GM21390 (cell line): ENCODE measurements around the gene KRTAP5-5.
"Not testable (repeated sequence)": the region's sequence is repeated elsewhere in the genome, so short reads cannot be mapped to it uniquely, and the experiment has no call there.

ENCODE experiments used
- ATAC-seq: cut with Tn5 transposase; IDR thresholded peaks from one replicate; pipeline ENCODE4 v1.9.1; 2021; ENCODE audit not compliant: unreplicated experiment

The KRTAP5-5 gene

DNA sequence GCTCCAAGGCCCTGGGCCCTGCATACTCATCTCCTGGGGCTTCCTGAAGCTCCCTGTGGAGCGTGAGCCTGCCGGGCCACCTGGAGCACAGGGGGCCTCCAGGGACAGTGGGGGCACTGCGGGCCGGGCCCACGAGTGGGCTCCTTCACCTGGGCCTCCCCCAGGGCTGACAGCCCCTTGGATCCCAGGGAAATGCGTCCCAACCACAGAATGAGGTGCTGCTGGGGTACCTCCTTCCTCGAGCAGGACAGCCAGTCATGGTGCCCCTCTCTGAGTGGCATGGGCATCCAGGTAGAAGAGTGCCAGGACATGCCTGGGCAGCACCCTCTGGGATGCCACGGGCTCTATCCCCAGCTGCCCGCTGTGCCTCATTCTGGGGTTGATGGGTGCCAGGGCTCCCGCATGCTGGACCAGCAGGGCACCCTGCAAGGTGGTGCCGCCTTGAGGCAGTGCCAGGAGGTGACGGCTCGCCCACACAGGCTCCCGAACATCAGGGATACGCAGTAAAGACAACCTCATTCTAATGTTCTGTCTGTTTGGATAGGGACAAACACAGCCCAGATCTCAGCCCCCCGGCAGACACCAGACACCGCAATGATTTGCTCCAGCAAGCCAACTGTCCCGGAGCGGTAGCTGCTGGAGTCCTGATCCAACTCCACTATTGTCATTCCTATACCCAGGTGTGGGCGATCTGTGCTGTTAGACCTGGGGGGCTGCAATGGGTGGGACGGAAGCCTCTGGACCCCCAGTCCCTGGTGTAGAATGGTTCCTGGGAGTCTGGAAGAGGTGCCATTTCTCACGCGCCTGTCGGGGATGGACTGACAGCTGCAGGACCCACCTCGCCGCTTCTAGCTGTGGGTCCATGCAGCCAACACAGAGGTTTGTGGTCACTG lies 25.8 kb downstream of the KRTAP5-5 start:
- no peak for ATAC-seq

DNA sequence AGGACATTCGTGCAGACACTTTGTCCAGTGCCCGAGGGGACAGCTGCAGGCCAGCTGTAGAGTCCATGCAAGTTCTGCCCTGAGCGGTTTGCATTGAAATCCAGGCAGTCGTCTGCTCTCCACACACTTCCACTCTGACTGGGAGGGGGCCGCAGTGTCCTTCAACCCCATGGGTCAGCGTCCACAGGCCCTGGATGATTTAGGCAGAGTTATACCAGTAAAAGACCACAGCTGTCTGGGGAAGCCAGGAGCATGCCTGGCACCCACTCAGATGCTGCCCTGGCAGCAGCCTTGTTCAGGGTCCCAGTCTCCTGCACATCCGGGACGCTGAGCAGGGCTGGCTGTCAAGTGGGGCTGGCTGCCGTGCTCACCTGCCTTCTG lies 26.5 kb downstream of the KRTAP5-5 start:
- no peak for ATAC-seq

DNA sequence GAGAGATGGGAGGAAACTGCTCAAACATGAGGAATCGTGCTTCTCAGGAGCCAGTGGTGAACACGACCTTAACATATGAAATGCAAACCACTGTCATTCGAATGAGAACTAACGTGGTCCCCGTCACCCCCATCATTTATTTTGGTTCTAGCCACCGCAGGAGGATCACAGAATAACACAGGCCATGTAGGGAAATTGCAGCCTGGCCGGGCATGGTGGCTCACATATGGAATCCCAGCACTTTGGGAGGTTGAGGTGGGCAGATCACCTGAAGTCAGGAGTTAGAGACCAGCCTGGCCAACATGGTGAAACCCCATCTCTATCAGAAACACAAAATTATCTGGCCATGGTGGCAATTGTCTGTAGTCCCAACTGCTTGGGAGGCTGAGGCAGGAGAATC lies 27.1 kb downstream of the KRTAP5-5 start:
- no peak for ATAC-seq

DNA sequence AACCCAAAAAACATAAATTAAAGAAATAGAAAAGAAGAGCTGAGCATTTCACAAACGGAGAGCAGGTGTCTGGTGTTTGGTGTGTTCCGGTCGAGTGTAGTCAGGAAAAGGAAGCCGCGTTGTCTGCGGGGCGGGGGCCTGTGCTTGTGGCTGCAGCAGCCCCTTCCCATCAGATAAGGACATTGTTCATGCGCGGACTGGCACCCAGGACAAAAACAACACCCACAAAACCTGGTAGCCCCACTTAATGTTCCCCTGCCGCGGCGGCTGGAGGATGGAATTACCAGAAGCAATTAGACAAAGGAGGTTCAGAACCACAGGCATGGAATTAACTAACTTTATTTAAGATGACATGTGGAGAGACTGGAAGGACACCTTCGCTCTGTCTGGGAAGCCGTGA lies 29.9 kb downstream of the KRTAP5-5 start:
- ATAC-seq = no peak

DNA sequence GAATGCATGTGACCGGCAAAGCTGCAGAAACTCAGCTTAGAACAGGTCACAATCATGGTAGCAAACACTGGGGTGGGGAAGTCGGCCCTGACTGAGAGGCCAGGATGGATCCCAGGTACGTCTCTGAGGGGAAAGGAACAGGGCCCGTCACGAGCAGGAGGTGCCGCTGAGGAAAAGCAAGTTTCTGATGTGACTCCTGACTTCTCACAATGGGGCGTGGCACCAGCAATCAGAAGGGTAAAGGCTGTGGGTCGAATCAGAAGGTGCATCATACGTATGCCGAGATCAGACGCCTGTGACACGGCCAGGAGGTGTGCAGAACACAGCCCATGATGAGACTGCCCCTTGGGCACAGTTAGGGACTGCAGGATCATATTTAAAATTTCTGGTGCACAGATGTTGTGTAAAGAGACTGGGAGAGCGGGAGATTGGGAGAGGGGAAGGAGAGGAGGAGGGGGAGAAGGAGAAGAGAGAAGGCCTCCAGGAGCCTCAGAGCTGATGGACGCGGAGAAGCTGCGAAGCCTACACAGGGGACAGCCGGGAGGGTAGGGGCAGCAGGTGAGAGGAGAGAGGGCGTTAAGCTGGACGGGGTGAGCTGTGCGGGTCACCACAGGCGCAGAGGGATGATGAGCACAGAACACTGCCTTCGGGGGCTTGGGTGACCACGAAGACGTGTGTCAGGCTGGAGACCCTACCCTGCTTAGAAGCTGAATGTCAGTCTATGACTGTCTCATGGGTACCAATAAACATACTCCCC lies 30.7 kb downstream of the KRTAP5-5 start:
- no peak for ATAC-seq

DNA sequence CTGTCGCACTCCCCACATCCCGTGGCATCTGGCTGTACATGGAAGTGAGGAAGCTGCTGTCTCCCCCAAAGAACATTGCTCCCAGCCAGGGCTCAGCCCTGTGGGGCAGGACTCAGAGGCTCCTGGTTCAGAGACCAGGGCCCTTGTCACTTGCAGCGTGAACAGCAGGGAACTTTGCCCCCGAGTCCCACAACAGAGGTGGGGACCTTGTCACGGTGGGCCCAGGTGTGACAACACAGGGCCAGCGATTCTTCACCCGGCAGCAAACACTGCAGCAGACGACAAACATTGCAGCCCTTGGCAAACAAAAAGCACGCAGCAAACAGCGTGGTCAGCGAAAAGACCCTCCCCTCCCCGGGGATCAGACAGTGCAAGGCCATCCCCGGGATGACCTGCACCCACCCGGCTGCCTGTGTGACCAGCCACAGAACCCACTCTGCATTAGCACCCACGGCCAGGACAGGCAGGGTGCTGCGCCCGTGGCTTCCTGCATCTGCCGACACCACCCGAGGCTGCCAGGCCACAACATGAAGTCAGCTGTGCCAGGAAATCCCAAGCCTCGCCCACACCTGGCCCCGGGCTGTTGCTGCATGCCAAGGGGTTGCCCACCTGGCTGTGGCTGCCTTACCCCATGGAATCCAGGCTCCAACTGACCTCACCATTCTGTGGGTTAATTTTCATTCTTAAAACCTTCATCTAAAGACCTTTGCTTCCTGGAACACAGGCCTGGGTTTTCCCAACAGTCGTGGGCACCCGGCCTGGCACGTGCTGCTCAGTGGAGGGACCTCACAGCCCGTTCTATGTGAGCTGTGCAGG lies 32.1 kb downstream of the KRTAP5-5 start:
- ATAC-seq = not testable (repeated sequence)

DNA sequence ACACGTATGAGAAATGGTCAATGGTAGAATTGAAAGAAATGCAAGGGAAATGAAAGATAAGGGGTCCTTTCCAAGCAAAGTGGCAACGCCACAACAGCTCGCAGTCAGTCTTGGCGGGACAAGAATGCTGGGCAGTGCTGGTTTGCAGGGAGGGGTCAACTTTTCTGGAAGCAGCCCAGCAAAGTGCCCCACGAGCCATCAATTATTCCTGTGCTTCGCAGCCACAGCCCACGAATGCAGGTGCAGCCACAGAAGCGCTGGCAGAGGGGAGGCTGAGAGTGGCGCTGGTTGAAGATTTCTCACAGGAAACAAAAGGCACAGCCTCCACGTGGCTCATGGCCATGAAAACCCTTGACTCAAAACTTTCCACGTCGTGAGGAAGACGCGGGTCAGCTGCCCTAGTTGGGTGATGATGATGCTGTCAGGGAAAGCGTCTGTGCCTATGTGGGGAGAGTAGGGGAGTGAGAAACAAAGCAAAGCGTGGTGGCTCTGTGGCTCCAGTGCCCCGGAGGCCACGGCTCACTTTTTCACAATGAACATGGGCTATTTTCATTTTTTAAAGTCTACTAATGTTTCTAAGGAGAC lies 33.2 kb downstream of the KRTAP5-5 start:
- not testable (repeated sequence) for ATAC-seq

DNA sequence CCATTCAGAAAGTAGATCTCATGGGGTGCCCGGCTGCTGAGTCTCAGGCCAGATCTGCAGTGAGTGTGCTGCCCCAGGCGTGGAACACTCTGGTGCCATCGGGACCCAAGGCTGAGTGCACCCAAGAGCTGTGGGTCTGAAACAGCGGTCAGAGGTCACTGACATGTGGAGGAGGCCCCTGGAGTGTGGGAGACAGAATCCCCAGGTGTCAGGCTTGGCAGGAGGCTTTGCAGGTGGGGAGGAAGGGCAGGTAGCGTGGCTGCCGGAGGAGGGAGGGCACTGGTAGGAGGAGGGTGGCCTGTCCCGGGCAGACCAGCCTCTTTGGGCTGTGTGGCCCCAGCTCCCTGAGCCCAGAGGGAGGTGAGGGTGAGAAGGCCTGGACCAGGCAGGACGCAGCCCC lies 35.7 kb downstream of the KRTAP5-5 start:
- no peak for ATAC-seq

DNA sequence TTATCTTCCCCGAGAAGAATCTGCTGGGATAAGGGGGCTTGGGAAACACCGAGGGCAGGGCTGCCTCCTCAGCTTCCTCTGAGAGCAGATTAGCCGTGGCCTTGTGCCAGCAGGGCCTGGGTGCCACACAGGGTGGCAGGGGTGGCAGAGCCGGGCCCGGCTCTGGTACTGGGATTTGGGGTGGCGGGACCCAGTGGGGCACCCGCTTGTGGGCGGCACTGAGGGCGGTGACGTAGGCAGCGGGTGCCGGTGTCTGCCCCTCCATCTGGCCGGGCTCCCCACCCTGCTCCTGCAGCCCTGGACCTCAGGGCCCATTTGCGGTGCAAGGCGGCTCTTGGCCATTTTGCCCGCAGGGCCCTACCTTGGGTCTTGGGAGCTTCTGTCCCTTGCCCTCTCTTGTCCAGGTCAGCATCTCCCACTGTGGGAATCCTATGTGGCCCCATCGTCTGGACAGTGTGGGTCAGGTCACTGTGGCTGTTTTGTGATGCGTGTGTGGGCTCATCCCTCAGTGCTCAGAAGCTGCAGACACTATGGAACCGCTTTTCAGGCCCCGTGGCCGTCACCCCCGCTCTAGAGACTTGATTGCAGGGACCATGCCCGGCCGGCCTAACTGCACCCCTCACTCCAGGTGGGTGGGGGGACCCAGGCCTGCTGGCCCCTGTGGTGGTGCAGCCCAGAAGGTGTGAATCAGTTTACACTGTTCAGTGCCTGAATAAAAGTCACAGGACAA lies 37.7 kb downstream of the KRTAP5-5 start:
- no peak for ATAC-seq

DNA sequence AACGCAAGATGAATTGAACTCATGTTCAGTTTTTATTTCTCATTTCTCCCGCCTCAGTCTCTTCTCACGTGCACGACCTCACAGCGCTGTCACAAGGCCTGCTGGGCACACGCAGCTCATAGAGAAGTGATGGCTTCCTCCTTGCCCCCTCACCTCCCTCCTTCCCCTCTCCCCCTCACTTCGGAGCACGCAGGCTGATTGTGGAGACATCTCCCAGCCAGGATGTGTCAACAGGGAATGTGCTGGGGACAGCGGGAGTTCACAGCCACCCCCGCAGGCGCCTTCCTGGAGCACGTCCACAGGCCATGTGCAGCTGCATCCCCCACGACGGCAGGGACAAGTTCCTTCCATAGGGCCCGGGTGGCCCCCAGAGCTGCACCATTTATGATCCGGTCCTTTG lies 38.3 kb downstream of the KRTAP5-5 start:
- no peak for ATAC-seq

DNA sequence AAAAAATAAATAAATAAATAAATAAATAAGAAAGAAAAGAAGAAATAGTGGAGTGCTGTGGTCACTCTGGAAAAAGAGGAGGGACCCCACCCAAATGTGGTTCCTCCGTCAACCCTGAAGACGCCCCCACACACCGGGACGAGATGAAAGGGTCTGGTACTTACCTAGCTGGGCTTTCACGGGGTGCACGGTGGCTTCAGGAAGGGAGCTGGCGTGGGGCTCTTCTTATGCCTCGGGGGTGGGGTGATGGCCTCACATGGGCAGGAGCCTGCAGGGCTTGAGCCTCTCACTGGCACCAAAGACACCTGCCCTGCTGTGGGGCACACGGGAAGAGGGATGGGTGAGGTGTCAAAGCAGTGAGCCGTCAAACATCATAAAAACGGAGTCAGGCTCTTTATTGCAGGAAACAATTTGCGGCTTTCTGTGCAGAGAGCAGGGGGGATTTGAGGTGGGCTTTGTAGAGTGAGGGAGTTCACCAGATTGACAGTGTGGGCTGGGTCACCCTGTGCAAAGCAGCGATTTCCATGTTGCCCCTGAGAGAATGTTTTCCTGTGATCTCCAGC lies 39.4 kb downstream of the KRTAP5-5 start:
- ATAC-seq = no peak

DNA sequence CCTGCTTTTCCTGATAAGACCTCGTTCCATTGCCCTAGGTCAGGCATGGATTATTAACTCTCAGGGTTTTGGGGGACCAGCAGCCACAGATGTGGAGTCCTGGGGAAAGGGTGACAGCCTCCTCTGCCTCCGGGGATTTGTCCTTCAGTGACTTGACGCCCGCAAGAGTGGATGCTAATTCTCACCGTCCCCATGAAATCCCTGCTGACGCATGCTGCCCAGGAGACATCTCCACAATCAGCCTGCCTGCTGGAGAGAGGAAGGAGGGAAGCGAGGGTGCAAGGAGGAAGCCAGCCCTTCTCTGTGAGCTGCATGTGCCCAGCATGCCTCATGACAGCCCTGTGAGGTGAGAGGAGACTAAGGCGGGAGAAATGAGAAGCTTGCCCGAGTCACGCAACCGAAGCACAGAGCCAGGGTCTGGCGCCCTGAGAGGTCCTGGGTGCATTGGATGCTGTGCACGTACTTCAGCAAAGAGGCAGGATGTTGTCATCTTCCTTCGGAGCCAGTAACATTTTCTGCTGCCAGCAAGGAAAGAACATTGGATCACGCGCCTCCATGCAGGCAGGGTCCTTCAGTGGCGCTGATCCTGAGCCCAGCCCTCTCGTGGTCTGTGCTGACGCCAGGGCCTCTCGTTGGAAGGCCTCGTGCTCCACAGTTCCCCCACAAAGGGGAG lies 40.1 kb downstream of the KRTAP5-5 start:
- ATAC-seq = no peak

DNA sequence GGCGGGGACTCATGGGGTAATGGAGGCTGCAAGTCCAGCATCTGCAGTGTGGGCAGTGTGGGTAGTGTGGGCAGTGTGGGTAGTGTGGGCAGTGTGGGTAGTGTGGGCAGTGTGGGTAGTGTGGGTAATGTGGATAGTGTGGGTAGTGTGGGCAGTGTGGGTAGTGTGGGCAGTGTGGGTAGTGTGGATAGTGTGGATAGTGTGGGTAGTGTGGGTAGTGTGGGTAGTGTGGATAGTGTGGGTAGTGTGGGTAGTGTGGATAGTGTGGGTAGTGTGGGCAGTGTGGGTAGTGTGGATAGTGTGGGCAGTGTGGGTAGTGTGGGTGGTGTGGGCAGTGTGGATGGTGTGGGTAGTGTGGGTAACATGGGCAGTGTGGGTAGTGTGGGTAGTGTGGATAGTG lies 40.9 kb downstream of the KRTAP5-5 start:
- not testable (repeated sequence) for ATAC-seq

DNA sequence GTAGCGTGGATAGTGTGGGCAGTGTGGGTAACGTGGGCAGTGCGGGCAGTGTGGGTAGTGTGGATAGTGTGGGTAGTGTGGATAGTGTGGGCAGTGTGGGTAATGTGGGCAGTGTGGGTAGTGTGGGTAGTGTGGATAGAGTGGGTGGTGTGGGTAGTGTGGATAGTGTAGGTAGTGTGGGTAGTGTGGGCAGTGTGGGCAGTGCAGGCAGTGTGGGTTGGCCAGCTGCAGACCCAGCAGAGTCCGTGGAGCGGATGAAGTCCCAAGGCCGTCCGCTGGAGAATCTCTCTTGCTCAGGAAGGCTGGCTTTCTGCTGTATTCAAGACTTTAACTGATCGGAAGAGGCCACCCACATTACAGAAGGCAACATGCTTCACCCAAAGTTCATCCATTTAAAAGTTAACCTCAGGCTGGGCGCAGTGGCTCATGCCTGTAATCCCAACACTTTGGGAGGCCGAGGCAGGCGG lies 41.4 kb downstream of the KRTAP5-5 start:
- no peak for ATAC-seq

DNA sequence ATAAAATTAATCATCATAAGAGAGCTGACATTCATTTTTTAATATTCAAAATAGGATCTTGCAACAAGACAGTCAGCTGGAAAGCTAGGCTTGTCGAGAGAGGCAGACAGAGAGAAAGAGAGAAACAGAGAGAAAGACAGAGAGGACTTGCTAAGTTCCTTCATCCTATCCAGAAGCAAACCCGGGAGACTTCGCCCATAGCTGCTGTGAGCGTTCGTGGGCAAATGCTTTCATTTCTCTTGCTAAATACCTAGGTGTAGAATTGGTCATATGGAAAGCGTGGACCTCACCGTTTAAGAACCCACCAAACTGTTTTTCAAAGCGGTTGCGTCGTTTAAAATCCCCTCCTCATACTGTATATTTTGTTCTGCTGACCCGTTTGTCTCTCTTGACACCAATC lies 42.1 kb downstream of the KRTAP5-5 start:
- ATAC-seq = no peak

DNA sequence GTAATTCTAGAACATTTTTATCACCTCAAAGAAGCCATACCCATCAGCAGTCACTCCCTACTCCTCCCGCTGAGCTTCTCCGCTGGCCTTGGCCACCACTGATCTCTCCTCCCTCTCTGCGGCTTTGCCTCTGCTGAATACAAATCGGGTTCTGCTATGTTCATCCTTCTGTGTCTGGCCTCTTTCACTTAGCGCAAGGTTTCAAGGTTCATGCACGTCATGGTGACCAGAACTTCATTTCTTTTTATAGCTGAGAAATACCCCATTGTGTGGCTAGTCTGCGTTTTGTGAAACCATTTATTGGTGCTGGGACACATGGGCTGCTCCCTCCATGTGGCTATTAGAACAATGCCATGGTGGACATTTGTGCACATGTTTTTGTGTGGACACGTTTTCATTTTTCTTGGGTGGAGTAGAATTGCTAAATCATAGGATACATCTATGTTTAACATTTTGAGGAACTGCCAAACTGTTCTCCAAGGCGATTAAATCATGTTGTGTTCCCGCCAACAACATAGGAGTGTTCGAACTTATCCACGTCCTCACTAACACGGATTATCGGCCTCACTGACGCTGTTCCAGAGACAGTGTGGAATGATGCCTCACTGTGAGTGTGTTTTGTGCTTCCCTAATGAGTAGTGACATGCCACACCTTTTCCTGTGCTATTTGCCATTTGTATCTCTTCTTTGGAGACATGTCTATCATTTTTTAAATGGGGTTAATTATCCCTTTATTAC lies 43.2 kb downstream of the KRTAP5-5 start:
- ATAC-seq = no peak

DNA sequence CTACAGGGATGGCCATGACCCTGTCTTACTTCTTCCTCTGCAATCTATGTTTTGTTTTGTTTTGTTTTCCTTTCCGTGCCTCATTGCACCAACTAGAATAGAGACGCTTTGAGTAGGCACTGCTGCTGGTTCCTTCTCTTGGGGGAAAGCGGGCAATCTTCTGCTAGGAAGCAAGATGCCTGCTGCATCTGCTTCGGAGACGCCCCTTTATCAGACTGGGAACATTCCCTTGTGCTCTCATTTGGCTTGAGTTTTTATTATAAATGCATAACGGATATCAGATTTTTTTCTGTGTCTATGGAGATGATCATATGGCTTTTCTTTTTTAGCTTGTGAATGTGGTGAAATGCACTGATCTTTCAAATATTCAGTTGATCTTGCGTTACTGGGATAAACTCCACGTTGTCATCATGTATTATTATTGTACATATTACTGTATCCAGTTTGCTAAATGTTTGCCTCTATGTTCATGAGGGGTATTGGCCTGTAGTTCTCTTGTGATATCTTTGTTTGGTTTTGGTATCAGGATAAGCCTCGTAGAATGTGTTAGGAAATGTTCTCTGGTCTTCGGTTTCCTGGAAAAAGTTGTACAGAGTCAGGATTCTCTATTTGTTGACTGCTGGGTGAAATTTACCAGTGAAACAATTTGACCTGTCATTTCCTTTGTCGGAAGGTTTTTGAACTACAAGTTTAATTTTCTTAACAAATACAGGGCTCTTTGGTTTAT lies 44.0 kb downstream of the KRTAP5-5 start:
- no peak for ATAC-seq
